ENCODE measurements around the gene COL23A1. TPM values are rescaled to one million over a fixed set of nuclear protein-coding genes. Genes with fewer than 3 reads are reported as not detected.

The COL23A1 gene
- polyA plus RNA-seq, 1 donor (not counting 4 experiments of a cell fraction or from before 2014, with no cell fraction given): not detected

GRCh38 chr5:178341851-178342140 lies 248.4 kb downstream of the COL23A1 start:
- no peaks in the 10 kb centered on the region for H3K9me1 ChIP-seq (ENCODE audit: control insufficient read depth, extremely low read depth, insufficient read depth, low read length)
- dilution Hi-C loops (cut with MboI; ENCODE audit: extremely low pct_ligation_motif_present, low sequenced_read_pairs): no loop called here
- DNase-seq (ENCODE audit: low read depth, low spot score) (no peak), FAIRE-seq (no peak)
- no peak overlapping the region for H3K4me3 ChIP-seq (ENCODE audit: control insufficient read depth in 2 of 3, extremely low read depth in 1 of 3, insufficient read depth in 2 of 3, low read depth in 1 of 3, low read length in 3 of 3)
- TF ChIP-seq, protein P1, sequence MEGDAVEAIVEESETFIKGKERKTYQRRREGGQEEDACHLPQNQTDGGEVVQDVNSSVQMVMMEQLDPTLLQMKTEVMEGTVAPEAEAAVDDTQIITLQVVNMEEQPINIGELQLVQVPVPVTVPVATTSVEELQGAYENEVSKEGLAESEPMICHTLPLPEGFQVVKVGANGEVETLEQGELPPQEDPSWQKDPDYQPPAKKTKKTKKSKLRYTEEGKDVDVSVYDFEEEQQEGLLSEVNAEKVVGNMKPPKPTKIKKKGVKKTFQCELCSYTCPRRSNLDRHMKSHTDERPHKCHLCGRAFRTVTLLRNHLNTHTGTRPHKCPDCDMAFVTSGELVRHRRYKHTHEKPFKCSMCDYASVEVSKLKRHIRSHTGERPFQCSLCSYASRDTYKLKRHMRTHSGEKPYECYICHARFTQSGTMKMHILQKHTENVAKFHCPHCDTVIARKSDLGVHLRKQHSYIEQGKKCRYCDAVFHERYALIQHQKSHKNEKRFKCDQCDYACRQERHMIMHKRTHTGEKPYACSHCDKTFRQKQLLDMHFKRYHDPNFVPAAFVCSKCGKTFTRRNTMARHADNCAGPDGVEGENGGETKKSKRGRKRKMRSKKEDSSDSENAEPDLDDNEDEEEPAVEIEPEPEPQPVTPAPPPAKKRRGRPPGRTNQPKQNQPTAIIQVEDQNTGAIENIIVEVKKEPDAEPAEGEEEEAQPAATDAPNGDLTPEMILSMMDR (optimal IDR thresholded peaks at IDR 0.05 in 1 of 3, IDR thresholded peaks at IDR 0.05 in 1 of 3, conservative IDR thresholded peaks at IDR 0.05 in 1 of 3; ENCODE audit: extremely low read depth in 1 of 3, insufficient read depth in 2 of 3, low read length in 3 of 3): no peak
- peaks cover 4% of the 10 kb centered on the region for H3K27me3 ChIP-seq (ENCODE audit: control insufficient read depth, extremely low read depth, insufficient read depth, low read length)
- H3K4me2 ChIP-seq (ENCODE audit: control insufficient read depth, extremely low read depth, insufficient read depth, low read depth, low read length): no peak overlapping the region
- peaks cover 2% of the 10 kb centered on the region for H4K20me1 ChIP-seq (ENCODE audit: control insufficient read depth, extremely low read depth, insufficient read depth, low read length)
- H3K9me3 ChIP-seq (ENCODE audit: control insufficient read depth, low read depth, low read length): no peaks in the 10 kb centered on the region
- H3K79me2 ChIP-seq (ENCODE audit: control insufficient read depth, insufficient read depth, low read length): no peaks in the 10 kb centered on the region
- H3K4me1 ChIP-seq (ENCODE audit: control insufficient read depth, extremely low read depth, insufficient read depth, low read length): peaks cover 6% of the 10 kb centered on the region
- H3K9ac ChIP-seq (ENCODE audit: control insufficient read depth, extremely low read depth, insufficient read depth, low read length): no peak overlapping the region
- no peaks in the 10 kb centered on the region for H3K36me3 ChIP-seq (ENCODE audit: control insufficient read depth in 2 of 2, extremely low read depth in 1 of 2, insufficient read depth in 2 of 2, low read length in 2 of 2)
- no peak overlapping the region for H2AFZ ChIP-seq (ENCODE audit: control insufficient read depth, low read length)
- no peak overlapping the region for H3K27ac ChIP-seq (ENCODE audit: control insufficient read depth, insufficient read depth, low read length)

DNA sequence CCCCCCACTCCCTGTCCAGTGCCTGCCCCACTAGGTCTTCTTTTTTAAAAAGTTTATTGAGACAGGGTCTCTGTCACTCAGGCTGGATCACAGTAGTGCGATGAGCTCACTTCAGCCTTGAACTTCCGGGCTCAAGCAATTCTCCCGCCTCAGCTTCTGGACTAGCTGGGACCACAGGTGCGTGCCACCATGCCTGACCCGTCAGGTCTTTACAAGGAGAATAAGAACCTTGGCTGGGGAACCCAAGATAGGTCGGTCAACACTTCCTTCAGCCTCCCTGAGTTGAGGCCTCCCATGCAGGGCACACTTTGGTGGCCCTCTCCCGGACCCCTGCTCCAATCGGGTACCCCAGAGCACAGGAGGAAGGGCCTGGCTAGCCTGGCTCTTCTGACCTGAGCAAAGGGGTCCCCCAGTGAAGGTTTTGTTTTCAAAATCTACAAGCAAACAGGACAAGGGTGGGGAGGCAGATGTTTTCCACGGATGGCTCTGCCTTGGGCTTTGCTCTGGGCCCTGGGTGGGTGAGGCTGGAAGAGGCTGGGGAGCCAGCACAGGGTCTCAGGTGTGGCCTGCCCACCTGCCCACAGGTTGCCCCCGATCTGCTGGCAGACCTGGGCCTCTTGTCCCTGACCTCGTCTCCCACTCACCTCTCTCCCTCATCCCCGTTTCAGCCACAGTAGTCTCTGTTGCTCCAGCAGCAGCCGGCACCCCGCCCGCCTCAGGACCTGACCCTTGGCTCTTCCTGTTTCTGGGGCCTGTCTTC lies 248.9 kb downstream of the COL23A1 start:
- H3K9me3 ChIP-seq (ENCODE audit: control insufficient read depth, low read depth, low read length): no peaks in the 10 kb centered on the region
- H3K4me2 ChIP-seq (ENCODE audit: control insufficient read depth, extremely low read depth, insufficient read depth, low read depth, low read length): no peak overlapping the region
- no peak overlapping the region for H3K27ac ChIP-seq (ENCODE audit: control insufficient read depth, insufficient read depth, low read length)
- no peaks in the 10 kb centered on the region for H3K36me3 ChIP-seq (ENCODE audit: control insufficient read depth in 2 of 2, extremely low read depth in 1 of 2, insufficient read depth in 2 of 2, low read length in 2 of 2)
- H3K4me3 ChIP-seq (ENCODE audit: control insufficient read depth in 2 of 3, extremely low read depth in 1 of 3, insufficient read depth in 2 of 3, low read depth in 1 of 3, low read length in 3 of 3): no peak overlapping the region
- peaks cover 6% of the 10 kb centered on the region for H3K4me1 ChIP-seq (ENCODE audit: control insufficient read depth, extremely low read depth, insufficient read depth, low read length)
- H3K9me1 ChIP-seq (ENCODE audit: control insufficient read depth, extremely low read depth, insufficient read depth, low read length): no peaks in the 10 kb centered on the region
- no peak overlapping the region for H2AFZ ChIP-seq (ENCODE audit: control insufficient read depth, low read length)
- no peaks in the 10 kb centered on the region for H3K79me2 ChIP-seq (ENCODE audit: control insufficient read depth, insufficient read depth, low read length)
- DNase-seq (ENCODE audit: low read depth, low spot score) (no peak), FAIRE-seq (no peak)
- dilution Hi-C loops (cut with MboI; ENCODE audit: extremely low pct_ligation_motif_present, low sequenced_read_pairs): no loop called here
- TF ChIP-seq, protein P1 (optimal IDR thresholded peaks at IDR 0.05 in 1 of 3, IDR thresholded peaks at IDR 0.05 in 1 of 3, conservative IDR thresholded peaks at IDR 0.05 in 1 of 3; ENCODE audit: extremely low read depth in 1 of 3, insufficient read depth in 2 of 3, low read length in 3 of 3): no peak
- TF ChIP-seq EZH2 (IDR thresholded peaks at IDR 0.05; ENCODE audit: low read length): no peak
- H4K20me1 ChIP-seq (ENCODE audit: control insufficient read depth, extremely low read depth, insufficient read depth, low read length): peaks cover 2% of the 10 kb centered on the region
- H3K27me3 ChIP-seq (ENCODE audit: control insufficient read depth, extremely low read depth, insufficient read depth, low read length): peaks cover 4% of the 10 kb centered on the region
- no peak overlapping the region for H3K9ac ChIP-seq (ENCODE audit: control insufficient read depth, extremely low read depth, insufficient read depth, low read length)
